Neural progenitor cell (in vitro differentiated cells): Measurements from ENCODE around the gene DTNBP1. TPM values are rescaled to one million over a fixed set of nuclear protein-coding genes. Genes with fewer than 3 reads are reported as not detected.

Source experiments
- DNase-seq: peaks from one replicate; pipeline ENCODE4 v3.0.0-alpha.2; 2016; ENCODE audit warnings: low spot score
- H2AFZ ChIP-seq: fragments of 200-600 bp; sonication (generic); replicated peaks from 2 replicates; pipeline ENCODE4 v1.6.1; 2016; ENCODE audit warnings: antibody characterized with exemption
- H3F3A ChIP-seq: fragments of 200-600 bp; sonication (generic); 2 replicates; pipeline ENCODE4 v1.6.1; 2016; ENCODE audit warnings: antibody characterized with exemption, low read depth
- H3K27ac ChIP-seq: fragments of 200-600 bp; sonication (generic); 2 replicates; pipeline ENCODE4 v1.5.1; 2016; ENCODE audit warnings: mild to moderate bottlenecking
- H3K27me3 ChIP-seq: fragments of 200-600 bp; sonication (generic); 2 replicates; pipeline ENCODE4 v1.6.1; 2016; ENCODE audit warnings: mild to moderate bottlenecking, moderate library complexity
- H3K36me3 ChIP-seq: fragments of 200-600 bp; sonication (generic); 2 replicates; pipeline ENCODE4 v1.5.1; 2016
- H3K4me1 ChIP-seq: fragments of 200-600 bp; sonication (generic); 2 replicates; pipeline ENCODE4 v1.6.1; 2016; ENCODE audit warnings: mixed run types
- H3K4me2 ChIP-seq: fragments of 200-600 bp; sonication (generic); 2 replicates; pipeline ENCODE4 v1.6.1; 2016
- H3K4me3 ChIP-seq: fragments of 200-600 bp; sonication (generic); 2 replicates; pipeline ENCODE4 v1.5.1; 2016
- H3K79me2 ChIP-seq: fragments of 200-600 bp; sonication (generic); 2 replicates; pipeline ENCODE4 v1.6.1; 2016; ENCODE audit warnings: low read depth
- H3K9ac ChIP-seq: fragments of 200-600 bp; sonication (generic); 2 replicates; pipeline ENCODE4 v1.6.1; 2016
- H3K9me3 ChIP-seq: fragments of 200-600 bp; sonication (generic); 2 replicates; pipeline ENCODE4 v1.5.1; 2016; ENCODE audit warnings: low read depth
- H4K20me1 ChIP-seq: fragments of 200-600 bp; sonication (generic); 2 replicates; pipeline ENCODE4 v1.6.1; 2016; ENCODE audit warnings: low read depth
- H3K27ac Mint-ChIP-seq: 3 replicates; pipeline ENCODE4 v1.8.0; 2021; ENCODE audit warnings: mixed read lengths
- H3K27me3 Mint-ChIP-seq: 2 replicates; pipeline ENCODE4 v1.8.0; 2022; ENCODE audit warnings: low read depth, mild to moderate bottlenecking, inconsistent platforms, moderate library complexity, mixed read lengths; ENCODE audit not compliant: insufficient read depth
- H3K36me3 Mint-ChIP-seq: 3 replicates; pipeline ENCODE4 v1.8.0; 2021; ENCODE audit warnings: mixed read lengths
- H3K4me1 Mint-ChIP-seq: 3 replicates; pipeline ENCODE4 v1.8.0; 2021; ENCODE audit warnings: mixed read lengths
- H3K4me3 Mint-ChIP-seq: 3 replicates; pipeline ENCODE4 v1.8.0; 2021; ENCODE audit warnings: mild to moderate bottlenecking, moderate library complexity, mixed read lengths
- H3K9me3 Mint-ChIP-seq: 3 replicates; pipeline ENCODE4 v1.8.0; 2020; ENCODE audit warnings: mixed read lengths
- EZH2 ChIP-seq: fragments of 200-600 bp; sonication (generic); IDR thresholded peaks from 2 replicates; pipeline ENCODE4 v1.6.1; 2017; ENCODE audit warnings: antibody characterized with exemption, mild to moderate bottlenecking, moderate library complexity
- EZH2phosphoT487 ChIP-seq: fragments of 200-600 bp; sonication (generic); IDR thresholded peaks from 2 replicates; pipeline ENCODE4 v1.6.1; 2017; ENCODE audit warnings: antibody characterized with exemption
- total RNA-seq: library from RNA; depleted of rRNA; stranded (reverse); fragments of >200 nt; gene quantifications from 2 replicates; pipeline ENCODE4 v1.2.3, GENCODE V29; 2015; ENCODE audit warnings: low replicate concordance
- TF ChIP-seq, protein P1 (sequence below): fragments of 200-600 bp; sonication (generic); IDR thresholded peaks from 2 replicates; pipeline ENCODE4 v1.5.1; 2017; ENCODE audit warnings: antibody characterized with exemption, mild to moderate bottlenecking

DTNBP1 gene
- total RNA-seq, 1 donor from 2014 or later, result 4.5 TPM

DNA sequence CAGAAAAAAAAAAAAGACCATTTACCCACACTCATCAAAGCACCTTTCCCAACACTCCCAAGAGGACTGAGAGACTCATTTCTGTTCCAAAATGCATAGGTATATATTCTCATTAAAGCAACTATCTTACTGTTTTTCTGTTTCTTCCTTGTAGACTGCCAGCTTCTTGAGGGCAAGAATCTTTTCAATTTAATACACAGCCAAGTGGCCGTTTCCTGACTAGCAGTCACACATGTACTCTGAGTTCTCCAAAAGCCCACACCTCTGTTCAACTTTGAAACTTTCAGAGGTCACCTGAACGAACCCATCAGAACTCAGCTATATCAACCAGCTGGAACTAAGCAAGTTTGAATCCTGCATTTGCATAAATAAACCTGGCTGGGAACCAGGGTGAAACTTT is 92.7 kb downstream of the DTNBP1 start:
- H2AFZ ChIP-seq, result no peak overlapping the region
- DNase-seq, result no peak
- H3K36me3 Mint-ChIP-seq, result no peaks in the 10 kb centered on the region
- peaks cover 17% of the 10 kb centered on the region for H3F3A ChIP-seq
- no peaks in the 10 kb centered on the region for H3K27me3 Mint-ChIP-seq
- TF ChIP-seq EZH2phosphoT487, result no peak
- no peak for TF ChIP-seq EZH2
- TF ChIP-seq, protein P1, sequence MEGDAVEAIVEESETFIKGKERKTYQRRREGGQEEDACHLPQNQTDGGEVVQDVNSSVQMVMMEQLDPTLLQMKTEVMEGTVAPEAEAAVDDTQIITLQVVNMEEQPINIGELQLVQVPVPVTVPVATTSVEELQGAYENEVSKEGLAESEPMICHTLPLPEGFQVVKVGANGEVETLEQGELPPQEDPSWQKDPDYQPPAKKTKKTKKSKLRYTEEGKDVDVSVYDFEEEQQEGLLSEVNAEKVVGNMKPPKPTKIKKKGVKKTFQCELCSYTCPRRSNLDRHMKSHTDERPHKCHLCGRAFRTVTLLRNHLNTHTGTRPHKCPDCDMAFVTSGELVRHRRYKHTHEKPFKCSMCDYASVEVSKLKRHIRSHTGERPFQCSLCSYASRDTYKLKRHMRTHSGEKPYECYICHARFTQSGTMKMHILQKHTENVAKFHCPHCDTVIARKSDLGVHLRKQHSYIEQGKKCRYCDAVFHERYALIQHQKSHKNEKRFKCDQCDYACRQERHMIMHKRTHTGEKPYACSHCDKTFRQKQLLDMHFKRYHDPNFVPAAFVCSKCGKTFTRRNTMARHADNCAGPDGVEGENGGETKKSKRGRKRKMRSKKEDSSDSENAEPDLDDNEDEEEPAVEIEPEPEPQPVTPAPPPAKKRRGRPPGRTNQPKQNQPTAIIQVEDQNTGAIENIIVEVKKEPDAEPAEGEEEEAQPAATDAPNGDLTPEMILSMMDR, result no peak
- H3K9ac ChIP-seq, result no peak overlapping the region
- H3K4me1 Mint-ChIP-seq, result peaks cover 23% of the 10 kb centered on the region
- H3K4me1 ChIP-seq, result peaks cover 9% of the 10 kb centered on the region
- H3K27ac Mint-ChIP-seq, result no peak overlapping the region
- H4K20me1 ChIP-seq, result no peaks in the 10 kb centered on the region
- no peak overlapping the region for H3K4me3 Mint-ChIP-seq
- peaks cover 5% of the 10 kb centered on the region for H3K9me3 Mint-ChIP-seq
- no peaks in the 10 kb centered on the region for H3K9me3 ChIP-seq
- no peak overlapping the region for H3K27ac ChIP-seq
- H3K79me2 ChIP-seq, result no peaks in the 10 kb centered on the region
- H3K27me3 ChIP-seq, result no peaks in the 10 kb centered on the region
- no peak overlapping the region for H3K4me2 ChIP-seq
- H3K4me3 ChIP-seq, result no peak overlapping the region
- H3K36me3 ChIP-seq, result peaks cover 5% of the 10 kb centered on the region

DNA sequence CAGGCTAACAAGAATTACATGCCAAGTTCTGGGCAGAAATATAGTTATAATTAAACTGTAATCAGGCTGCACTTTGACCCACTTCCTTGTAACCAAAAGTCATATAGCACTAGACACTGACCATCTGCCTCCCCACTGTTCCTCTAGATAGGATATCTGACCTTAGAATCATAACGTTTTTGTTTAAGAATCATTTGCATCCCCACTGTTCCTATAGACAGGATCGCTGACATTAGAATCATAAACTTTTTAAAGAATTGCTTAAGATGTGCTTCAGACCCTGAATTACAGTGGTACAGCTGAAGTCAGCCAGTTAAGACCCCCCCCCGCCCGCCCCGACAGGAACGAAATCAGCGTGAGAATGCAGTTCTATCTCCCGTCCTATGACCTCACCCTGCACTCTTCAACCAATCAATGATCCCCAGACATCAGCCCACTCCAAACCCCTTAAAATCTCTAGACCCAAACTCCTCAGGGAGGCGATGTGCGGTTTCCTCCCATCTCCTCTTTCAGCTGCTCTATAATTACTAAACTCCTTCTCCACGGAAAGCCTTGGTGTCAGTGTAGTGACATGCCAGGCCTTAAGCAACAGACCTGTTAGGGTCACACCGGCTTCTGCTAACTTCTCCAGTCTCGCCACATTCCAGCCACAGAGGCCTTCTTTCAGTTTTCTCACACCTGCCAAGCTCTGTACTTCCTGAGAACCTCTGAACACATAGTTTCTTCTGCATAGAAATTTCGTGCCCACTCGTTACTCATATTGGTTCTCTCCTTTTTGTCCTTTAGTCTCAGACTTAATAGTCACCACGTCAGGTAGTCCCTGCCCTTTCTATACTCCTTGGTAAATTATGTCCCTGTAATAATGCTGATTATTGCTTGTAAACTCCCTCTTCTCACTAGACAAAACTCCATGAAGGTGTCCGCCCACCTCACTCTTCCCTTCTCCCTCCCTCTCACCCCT is 93.5 kb downstream of the DTNBP1 start:
- Histone ChIP-seq H3K9me3 (no peaks in the 10 kb centered on the region), H3K9ac (no peak overlapping the region), H3K4me3 (no peak overlapping the region), H3K36me3 (peaks cover 5% of the 10 kb centered on the region), H3K4me2 (no peak overlapping the region), H3K27ac (no peak overlapping the region), H3F3A (peaks cover 17% of the 10 kb centered on the region), H3K79me2 (no peaks in the 10 kb centered on the region), H3K27me3 (no peaks in the 10 kb centered on the region), H4K20me1 (no peaks in the 10 kb centered on the region), H2AFZ (no peak overlapping the region), H3K4me1 (peaks cover 6% of the 10 kb centered on the region)
- Mint-ChIP-seq H3K4me3 (no peak overlapping the region), H3K4me1 (peaks cover 14% of the 10 kb centered on the region), H3K36me3 (no peaks in the 10 kb centered on the region), H3K9me3 (peaks cover 5% of the 10 kb centered on the region), H3K27me3 (no peaks in the 10 kb centered on the region), H3K27ac (peak overlapping the region; percentile 18)
- TF ChIP-seq EZH2 (no peak), EZH2phosphoT487 (no peak)
- TF ChIP-seq, protein P1, result no peak
- DNase-seq, result no peak

DNA sequence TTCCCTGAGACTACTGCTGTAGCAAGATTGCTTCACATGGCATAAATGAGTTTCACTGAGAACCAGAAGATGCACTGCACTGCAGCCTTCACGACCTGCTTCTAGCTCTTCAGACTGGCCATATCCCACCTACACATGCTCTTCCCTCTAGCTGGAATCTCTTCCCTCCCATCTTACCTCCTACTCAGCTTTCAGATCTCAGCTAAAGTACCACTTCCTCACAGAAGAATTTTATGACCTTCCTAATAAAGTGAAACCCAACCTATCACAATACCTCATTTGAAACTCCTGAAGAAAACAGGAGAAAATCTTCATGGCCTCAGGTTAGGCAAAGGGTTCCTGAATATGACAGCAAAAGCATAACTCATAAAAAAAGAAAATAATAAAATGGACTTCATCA is 99.9 kb downstream of the DTNBP1 start:
- no peaks in the 10 kb centered on the region for H3K79me2 ChIP-seq
- H3K4me1 Mint-ChIP-seq, result no peaks in the 10 kb centered on the region
- H4K20me1 ChIP-seq, result peaks cover 3% of the 10 kb centered on the region
- no peak overlapping the region for H3K4me3 ChIP-seq
- H2AFZ ChIP-seq, result no peak overlapping the region
- peaks cover 5% of the 10 kb centered on the region for H3K9me3 Mint-ChIP-seq
- H3K36me3 ChIP-seq, result no peaks in the 10 kb centered on the region
- no peaks in the 10 kb centered on the region for H3F3A ChIP-seq
- no peaks in the 10 kb centered on the region for H3K27me3 ChIP-seq
- H3K9ac ChIP-seq, result no peak overlapping the region
- H3K36me3 Mint-ChIP-seq, result no peaks in the 10 kb centered on the region
- no peak overlapping the region for H3K4me2 ChIP-seq
- no peaks in the 10 kb centered on the region for H3K9me3 ChIP-seq
- H3K4me3 Mint-ChIP-seq, result no peak overlapping the region
- no peak overlapping the region for H3K27ac Mint-ChIP-seq
- H3K27me3 Mint-ChIP-seq, result no peaks in the 10 kb centered on the region
- no peak for DNase-seq
- TF ChIP-seq, protein P1, result no peak
- TF ChIP-seq EZH2phosphoT487 (no peak), EZH2 (no peak)
- no peaks in the 10 kb centered on the region for H3K4me1 ChIP-seq
- H3K27ac ChIP-seq, result no peak overlapping the region
